UCSD-AML1 (cell line): ENCODE results near the gene SHC3.

ENCODE experiments used
- DNase-seq: peaks from one replicate; lab custom pipeline; 2025; ENCODE audit not compliant: unreplicated experiment; lab: John Stamatoyannopoulos, UW

SHC3 gene

DNA sequence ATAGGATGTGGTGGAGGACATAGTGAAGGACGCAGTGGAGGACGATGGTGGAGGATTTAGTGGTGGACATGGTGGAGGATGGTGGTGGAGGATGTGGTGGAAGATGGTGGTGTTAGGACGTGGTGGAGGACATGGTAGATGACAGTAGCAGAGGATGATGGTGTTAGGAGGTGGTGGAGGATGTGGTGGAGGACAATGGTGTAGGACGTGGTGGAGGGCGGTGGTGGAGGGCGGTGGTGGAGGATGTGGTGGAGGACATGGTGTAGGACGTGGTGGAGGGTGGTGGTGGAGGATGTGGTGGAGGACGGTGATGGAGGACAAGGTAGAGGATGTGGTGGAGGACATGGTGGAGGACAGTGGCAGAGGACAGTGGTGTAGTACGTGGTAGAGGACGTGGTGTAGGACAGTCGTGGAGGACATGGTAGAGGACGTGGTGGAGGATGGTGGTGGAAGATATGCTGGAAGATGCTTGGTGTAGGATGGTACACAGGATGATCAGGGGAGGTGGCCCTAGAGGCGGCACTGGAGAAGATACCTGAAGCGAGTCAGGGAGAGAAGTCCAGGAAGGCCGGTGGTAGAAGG lies 118.6 kb downstream of the SHC3 start:
- no peak for DNase-seq

DNA sequence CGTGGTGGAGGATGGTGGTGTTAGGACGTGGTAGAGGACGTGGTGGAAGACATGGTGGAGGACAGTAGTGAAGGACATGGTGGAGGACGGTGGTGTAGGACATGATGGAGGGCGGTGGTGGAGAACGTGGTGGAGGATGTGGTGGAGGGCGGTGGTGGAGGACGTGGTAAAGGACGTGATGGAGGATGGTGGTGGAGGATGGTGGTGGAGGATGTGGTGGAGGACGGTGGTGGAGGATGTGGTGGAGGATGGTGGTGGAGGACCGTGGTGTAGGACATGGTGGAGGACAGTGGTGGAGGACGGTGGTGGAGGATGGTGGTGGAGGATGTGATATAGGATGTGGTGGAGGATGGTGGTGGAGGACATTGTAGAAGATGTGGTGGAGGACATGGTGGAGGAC lies 119.7 kb downstream of the SHC3 start:
- DNase-seq, result no peak

DNA sequence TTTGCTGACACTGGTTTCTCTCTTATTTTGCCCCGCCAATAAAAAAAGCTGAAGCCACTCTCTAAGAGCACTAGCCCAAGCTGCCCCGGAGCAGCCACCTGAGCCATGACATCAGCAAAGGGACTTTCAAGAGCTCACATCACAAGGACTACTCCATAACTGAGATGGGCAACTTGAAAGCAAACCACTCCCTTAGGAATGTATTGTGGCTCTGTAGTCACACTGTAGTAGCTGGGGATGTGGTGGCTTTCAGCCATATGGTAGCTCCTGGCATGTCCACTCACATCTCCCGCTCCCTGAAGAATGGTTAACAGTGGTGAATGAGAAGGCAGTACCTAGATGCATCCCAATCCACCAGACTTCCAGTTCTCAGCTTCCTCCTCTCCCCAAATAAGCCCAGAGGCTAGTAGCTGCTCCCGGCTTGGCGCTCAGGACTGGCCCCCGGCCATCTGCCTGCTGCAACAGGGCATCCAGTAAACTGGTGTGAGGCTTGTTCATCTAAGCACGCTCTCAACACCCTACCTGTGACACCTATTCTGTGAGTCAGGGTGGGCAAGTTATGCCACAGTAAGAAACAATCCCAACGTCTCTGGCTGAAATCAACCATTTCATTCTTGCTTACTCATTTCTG lies 123.6 kb downstream of the SHC3 start:
- DNase-seq, result no peak

DNA sequence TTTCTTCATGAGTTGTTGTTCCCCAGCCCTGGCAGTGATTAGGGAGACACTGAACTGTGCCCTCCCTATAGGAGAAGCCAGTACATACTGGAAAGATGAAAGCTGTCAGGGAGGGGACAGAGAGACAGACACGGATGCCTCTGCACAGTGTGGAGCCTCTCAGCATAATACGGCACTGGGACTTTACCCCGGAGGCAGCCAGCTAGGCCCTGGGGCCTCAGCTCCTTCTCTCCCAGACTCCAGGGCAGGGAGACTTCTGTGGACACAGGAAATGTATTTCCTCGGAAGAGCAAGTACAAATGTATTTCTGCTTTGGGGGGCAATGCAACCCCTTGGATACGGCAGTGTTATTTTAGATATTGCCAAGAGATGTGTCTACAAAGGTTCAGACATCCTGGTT lies 125.3 kb downstream of the SHC3 start:
- no peak for DNase-seq

DNA sequence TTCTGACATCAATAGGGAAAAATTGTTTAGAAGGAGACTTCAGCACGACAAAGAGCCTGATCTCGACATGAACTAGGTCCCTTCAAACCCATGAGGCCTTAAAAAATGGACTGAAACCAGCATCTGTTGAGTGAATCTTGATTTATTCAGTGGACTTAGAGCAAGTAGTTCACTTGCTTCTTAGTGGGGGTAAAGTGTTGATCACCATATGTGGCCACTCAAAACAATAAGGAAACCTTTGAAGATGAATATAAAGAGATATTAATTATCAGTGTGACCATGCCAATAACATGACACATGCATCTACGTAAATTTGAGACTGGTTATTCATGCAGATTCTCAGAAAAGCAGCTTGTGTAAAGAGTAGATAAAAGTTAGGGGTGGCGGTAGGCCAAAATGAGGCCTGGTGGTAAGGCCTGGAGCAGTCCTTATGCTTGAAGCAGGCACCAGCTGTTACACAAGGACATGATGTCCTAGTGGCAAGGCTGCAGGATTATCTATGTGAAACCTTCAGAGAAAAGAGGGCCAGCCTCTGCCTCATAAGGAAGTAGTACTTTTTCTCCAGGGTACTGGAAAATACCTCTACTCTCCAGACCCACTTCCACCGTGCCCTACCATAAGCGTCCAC lies 126.0 kb downstream of the SHC3 start:
- no peak for DNase-seq

DNA sequence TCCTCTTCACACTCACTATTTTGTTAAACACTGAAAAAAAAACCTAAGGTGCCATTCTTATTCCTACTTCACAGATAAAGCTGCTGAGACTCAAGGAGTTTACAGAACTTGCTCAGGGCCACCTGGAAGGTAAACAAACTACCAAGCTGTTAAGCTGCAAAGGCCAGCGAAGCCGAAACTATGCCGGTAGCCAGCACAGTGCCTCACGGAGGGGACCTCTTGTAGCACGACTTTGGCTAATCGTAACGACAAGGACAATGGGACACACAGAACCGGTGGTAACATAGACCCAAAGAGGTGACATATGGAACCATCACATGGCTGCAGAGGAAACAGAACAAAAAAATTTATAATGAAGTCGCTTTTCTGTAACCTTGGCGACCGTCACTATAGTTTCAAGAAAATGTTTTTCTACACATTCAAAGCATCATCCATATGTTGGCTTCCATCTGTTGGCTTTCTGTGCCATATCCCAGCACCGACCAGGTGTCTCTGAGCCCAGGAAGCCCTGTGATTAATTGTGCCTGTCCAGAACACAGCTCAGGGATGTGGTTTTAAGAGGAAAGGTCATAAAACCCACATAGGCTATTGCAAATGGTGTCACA lies 127.1 kb downstream of the SHC3 start:
- no peak for DNase-seq

DNA sequence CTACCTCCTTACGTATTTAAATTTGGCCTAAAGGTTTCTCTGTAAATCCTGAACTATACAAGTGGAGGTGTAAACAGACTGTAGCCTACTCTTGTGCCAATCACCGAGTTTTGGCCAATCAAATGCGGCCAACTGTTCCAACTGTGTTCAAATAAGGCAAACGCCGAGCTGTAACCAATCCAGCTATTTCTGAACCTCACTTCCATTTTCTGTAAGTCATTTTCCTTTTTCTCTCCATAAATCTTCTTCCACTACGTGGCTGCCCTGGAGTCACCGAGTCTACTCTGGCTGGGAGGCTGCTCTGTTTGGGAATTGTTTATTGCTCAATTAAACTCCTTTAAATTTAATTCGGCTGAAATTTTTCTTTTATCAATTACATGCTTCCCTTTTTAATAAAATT lies 129.0 kb downstream of the SHC3 start:
- no peak for DNase-seq

DNA sequence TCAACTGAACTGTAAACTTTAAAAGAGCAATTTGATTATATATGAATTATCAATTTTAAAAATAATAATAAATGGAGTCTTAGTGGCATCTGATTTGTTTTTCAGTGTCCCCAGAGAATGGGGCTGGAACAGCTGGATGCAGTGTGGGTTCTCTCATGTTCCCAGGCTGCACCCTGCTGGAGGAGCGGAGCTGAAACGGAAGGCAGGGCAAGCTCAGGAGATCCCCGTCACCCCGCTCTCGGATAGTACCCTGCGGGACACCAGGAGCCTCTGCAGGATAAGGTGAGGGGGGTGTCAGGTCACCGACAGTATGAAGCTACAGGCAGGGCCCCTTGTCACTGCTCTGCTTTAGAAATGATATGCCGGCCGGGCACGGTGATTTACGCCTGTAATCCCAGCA lies 130.0 kb downstream of the SHC3 start:
- no peak for DNase-seq

DNA sequence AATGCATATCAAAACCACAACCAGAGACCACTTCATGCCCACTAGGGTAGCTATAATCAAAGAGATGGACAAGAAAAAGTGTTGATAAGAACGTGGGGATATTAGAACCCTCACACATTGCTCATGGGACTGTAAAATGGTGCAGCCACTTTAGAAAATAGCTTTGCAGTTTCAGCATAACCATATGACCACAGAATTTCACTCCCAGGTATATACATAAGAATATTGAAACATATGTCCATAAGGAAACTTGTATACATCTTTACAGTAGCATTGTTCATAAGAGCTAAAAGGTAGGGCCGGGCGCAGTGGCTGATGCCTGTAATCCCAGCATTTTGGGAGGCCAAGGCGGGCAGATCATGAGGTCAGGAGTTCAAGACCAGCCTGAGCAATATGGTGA lies 131.0 kb downstream of the SHC3 start:
- DNase-seq, result no peak

DNA sequence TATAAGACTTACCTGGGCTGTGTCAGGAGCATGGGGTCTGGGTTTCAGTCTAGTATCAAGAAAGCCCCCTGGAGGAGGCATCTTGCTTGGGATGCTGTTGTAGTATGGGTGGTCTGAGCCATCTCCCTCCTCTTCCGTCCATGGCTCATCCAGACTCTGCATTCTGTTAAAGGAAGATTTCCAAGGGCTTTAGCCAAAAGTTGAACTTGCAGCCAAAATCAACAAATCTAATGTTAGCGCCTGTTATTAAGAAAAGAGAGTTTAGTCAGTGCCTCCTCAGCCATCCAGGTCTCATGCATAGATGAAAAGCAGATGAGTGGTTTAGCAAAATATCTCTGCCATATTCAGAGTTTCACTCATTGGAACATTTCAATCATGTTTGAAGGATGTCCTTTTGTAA lies 131.8 kb downstream of the SHC3 start:
- DNase-seq, result no peak

DNA sequence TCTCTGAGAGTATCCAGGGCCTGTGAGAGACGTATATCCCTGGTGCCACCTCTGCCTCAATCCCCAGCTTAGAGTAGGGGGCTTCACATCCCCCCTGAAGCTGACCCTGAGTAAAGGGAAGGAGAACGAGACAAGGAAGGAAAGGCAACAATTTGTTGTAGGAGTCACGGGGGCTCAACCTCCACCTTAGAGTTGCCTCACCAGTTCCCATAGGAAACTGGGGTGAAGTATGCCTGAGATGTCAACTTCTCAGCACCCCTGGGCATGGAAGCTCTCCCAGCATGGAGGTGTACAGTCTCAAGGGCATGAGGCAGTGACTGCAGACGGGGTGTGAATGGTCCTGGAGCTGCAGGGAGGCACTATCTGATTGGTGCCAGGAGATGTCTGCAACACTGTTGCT lies 133.7 kb downstream of the SHC3 start:
- DNase-seq, result no peak

DNA sequence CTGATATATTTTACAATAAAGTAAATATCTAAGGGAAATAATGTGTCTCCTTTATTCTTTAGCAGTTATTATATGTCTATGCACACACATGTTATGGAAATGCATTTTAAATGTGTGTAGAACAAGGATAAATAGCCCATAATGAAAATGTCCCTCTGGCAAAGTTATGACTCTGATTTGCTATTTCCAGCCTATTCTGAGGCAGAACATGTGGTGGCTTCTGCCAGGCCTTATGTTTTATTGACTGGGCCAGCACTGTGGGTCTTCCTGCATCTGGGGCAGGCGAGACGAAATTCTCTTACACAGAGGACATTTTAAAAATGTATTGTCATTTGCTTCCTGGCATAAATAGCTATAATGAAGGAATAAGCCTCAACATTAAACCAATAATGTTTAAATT lies 134.5 kb downstream of the SHC3 start:
- no peak for DNase-seq

DNA sequence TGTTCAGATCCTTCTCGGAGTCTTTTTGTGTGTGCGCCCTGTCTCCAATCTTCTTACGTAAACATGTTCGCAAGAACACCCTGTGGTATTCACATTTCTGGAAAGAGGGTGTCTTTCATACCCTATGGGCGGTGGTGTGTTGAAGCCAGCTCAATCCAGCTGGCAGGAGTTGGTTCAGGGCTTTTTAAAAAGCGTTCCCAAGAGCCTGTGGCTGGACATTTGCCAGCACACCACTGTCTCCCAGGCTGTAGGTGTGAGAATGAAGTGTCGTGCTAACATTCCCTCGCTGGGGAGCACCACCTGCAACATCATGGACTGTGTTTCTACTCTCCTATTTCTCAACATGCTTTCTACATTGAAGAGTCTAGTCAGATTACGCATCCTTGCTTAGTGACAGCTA lies 135.6 kb downstream of the SHC3 start:
- DNase-seq, result no peak

DNA sequence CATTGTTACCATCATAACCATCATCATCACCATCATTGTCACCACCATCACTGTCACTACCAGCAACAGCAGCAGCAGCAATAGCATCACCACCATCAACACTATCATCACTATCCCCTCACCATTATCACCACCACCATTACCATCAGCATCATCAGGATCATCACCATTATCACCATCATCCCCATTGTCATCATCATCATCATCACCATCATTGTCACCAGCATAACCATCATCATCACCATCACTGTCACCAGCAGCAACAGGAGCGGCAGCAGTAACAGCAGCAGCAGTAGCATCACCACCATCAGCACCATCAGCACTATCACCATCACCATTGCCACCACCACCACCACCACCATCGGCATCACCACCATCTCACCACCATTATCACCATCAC lies 139.0 kb downstream of the SHC3 start:
- DNase-seq, result no peak

DNA sequence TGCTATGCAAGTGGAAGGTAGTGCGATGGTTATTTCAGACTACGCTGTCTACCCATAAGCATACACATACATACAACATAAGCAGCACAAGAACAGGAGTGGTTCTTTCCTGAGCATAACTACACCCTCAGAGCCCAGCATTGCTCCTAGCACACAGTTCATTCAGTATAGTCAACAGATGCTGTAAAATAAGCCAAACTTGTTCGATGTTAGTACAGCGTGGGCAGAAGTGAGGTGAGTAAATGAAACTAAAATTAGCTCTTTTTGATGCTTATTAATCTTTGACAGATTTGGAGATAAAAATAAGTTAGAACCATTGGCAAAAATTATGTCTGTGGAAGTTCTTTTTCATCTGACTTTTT lies 139.5 kb downstream of the SHC3 start:
- DNase-seq, result no peak

DNA sequence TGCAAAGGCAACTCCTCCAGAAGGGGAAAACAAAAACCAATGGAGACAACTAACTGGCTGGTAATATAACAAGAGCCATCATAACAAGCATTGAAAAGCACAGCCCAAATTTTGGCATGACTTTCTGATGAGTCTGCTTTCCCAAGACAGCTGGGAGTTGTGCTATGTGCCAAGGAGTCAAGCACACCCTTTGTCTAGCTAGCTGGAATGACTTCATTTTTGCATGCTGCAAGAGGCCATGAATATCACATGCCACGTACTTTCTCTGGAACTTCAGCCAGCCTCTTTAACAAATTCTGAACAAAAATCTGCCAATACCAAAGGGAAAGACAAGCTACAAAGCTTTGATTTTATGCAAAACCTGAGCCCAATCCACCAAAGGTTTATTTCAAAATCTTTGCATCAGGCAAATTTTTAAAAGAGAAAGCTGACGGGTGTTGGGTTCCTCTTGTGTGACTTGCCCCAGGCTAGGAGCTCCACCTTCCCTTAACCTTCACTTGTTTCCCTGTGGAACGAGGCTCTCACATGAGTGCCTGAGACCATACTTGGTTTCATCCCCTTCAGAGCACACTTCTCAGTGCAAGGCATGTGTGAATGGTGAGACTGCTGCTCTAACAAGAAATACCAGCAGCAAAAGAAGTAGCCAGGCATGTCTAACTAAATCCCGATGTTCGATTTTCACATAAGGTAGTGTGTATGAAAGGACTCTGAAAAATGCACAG lies 140.1 kb downstream of the SHC3 start:
- no peak for DNase-seq

DNA sequence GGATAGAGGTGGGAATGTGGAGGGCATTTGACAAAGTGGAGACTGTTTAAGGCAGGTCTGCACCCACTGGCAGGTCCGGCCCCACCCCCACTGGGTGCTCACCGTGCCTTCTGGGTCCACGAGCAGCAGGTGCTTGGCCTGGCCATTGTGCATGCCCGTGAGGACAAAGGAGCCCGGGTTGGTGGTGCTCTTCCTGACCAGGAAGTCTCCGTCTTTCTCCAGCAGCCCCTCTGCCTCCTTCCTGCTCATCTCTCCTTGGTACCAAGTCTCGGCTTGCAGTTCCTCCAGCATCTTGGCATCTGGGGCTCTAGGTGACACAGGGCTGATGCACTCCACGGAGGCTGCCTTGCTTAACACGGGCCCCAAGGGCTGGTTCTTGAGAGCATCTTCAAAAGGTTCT lies 140.7 kb downstream of the SHC3 start:
- no peak for DNase-seq

DNA sequence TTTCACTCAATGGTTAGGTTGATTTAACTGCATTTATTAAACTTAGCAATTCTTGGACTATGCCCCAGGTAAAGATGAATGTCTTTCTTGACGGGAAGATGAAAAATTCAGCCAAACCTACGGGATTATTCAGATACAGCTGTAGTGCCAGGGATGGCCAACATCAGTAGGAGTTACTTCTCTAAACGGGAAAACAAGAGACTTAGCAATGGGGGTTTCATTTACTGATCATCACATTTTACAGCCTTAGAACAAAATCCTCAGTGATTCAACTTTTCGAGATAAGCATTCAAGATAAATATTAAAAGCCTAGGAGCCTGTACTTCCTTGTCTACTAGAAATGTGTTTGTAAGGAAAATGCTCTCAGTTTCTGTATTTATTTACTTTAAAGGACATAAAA lies 141.3 kb downstream of the SHC3 start:
- no peak for DNase-seq

DNA sequence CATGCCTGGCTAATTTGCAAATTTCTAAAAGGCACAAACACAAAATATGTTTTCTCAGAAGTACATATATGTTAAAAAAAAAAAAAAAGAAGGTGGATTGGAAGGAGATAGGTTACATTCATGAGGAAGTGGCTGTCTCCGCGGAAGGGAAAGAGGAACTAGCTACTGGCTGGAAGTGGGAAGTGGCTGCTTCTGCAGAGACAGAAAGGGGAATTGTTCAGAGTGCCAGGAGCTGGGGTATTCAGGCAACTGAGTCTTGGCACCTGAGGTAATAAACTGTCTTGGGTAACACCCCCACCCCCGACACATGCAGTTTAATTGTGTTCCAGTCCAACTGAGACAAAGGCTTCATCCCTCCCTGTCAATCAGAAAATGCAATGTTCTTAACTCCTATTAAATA lies 141.7 kb downstream of the SHC3 start:
- DNase-seq, result no peak

DNA sequence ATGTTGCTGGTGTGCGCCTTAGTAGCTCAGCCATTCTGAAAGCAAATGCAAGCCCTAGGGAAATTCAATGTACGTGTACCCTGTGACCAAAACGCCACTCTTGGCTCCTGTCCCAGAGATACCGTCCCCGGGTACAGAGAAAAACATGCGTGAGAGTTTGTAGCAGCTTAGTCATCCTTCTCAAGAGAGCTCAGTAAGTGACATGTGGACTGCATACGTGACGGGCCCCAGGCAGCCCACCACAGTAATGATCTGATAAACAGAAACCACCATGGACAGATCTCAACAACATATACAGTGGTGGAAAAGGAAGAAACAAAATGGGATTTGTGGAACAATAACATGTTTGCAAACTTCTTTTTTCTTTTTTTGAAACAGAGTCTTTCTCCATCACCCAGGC lies 142.2 kb downstream of the SHC3 start:
- DNase-seq, result no peak

DNA sequence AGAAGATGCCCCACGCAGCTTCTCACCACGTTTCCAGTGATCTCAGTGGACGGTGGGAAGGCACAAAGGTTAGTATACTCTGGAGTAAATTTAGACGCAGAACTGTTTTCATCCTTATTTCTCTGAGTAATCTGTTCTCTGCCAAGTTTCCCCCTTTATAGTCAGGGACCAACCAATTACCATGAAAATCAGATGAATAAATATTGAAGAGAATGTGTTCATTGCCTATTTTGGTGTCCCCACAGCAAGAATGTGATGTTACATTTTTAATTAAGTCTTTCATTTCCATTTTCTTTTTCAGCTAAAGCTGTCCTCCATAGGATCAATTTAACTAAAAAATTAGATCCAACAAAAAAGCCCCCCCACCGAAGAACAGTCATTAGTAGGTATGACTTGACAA lies 146.0 kb downstream of the SHC3 start:
- no peak for DNase-seq

DNA sequence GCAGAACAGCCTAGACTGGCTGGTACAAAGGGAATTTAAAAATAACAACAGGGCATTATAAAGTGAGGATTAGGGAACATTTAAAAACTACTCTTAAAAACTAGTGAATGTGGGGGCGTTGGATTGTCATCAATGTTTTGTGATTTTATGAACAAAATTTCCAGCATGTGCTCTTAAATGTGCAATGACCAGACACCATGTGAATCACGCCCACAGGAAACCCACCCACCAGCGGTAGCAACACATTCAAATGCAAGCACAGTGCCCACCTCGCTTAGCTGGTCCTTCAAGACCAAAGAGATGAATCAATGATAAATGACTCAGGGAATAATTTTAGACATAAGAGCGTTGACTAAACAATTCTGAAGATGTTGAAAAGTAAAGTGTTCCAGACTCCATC lies 146.4 kb downstream of the SHC3 start:
- DNase-seq, result no peak
